ENCODE results near the gene TLE2. TPM values are rescaled to one million over a fixed set of nuclear protein-coding genes. Genes with fewer than 3 reads are reported as not detected.

Gene TLE2
- total RNA-seq, 4 donors from 2014 or later = 81.3 to 114 (median 90.3) TPM

DNA sequence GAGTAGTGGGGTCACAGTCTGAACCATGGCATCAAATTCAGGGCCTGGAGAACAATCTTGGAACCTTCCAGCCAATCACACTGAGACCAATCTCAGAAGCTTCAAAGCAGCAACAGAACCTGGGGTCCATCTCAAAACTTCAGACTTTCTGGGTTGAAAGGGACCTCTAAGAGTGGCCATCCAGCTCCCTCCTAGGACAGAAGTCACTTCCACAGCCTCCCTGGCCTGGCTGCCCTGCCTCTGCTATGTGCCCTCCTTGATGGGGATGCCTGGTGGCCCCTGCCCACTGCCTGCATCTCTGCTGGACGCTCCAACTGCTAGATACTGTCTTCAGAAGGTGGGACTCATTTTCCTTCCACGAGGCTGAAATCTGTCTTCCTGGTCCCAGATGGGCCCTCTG, 1.8 kb downstream of the TLE2 start:
- Histone ChIP-seq H3K4me3 (replicated peaks in 1 of 3) (no peak overlapping the region), H3K27ac (peak overlapping the region in 1 of 3 donors; percentile 78), H3K4me1 (peaks cover 10 to 12% of the 10 kb centered on the region in 2 donors), H3K9me3 (no peaks in the 10 kb centered on the region), H3K27me3 (no peaks in the 10 kb centered on the region), H3K36me3 (no peaks in the 10 kb centered on the region)
- intact Hi-C loops (cut with DNase I) = loop anchor here (5.0 kb wide), 1 partner anchor 40 kb away; no protein-coding TSS in a partner anchor
- TF ChIP-seq POLR2A (IDR thresholded peaks at IDR 0.05) = no peak
- no peak for TF ChIP-seq CTCF (IDR thresholded peaks at IDR 0.05)
- no peak for DNase-seq
- 78 to 89% methylated on average over 1 to 2 of the region's 2 CpGs for WGBS, 2 donors

GRCh38 chr19:3026768-3027167, 2.3 kb downstream of the TLE2 start:
- DNase-seq = no peak
- WGBS, 2 donors = 100% methylated on average over 1 of the region's 1 CpG
- no peak overlapping the region for H3K27ac ChIP-seq
- H3K27me3 ChIP-seq = no peaks in the 10 kb centered on the region
- no peaks in the 10 kb centered on the region for H3K9me3 ChIP-seq
- no peak for TF ChIP-seq POLR2A (IDR thresholded peaks at IDR 0.05)
- no peak for TF ChIP-seq CTCF (IDR thresholded peaks at IDR 0.05)
- no peak overlapping the region for H3K4me3 ChIP-seq (replicated peaks in 1 of 3)
- H3K36me3 ChIP-seq = no peaks in the 10 kb centered on the region
- intact Hi-C loops (cut with DNase I) = loop anchor here (5.0 kb wide), 1 partner anchor 39 kb away; no protein-coding TSS in a partner anchor
- peaks cover 10 to 12% of the 10 kb centered on the region in 2 donors for H3K4me1 ChIP-seq

- intact Hi-C loops (cut with DNase I) = loop anchor here (5.0 kb wide), 1 partner anchor 38 kb away; no protein-coding TSS in a partner anchor
- TF ChIP-seq POLR2A (IDR thresholded peaks at IDR 0.05) (no peak), CTCF (IDR thresholded peaks at IDR 0.05) (no peak)
- no peak overlapping the region for H3K4me3 ChIP-seq (replicated peaks in 1 of 3)
- no peaks in the 10 kb centered on the region for H3K36me3 ChIP-seq
- H3K27ac ChIP-seq = no peak overlapping the region
- no peaks in the 10 kb centered on the region for H3K27me3 ChIP-seq
- 83 to 87% methylated on average over 5 to 9 of the region's 9 CpGs for WGBS, 2 donors
- H3K9me3 ChIP-seq = no peaks in the 10 kb centered on the region
- H3K4me1 ChIP-seq = peaks cover 10 to 12% of the 10 kb centered on the region in 2 donors
- no peak for DNase-seq
These were observed 3.6 kb downstream of the TLE2 start for GRCh38 chr19:3025549-3025886.

- no peak for TF ChIP-seq CTCF (IDR thresholded peaks at IDR 0.05)
- no peak for TF ChIP-seq POLR2A (IDR thresholded peaks at IDR 0.05)
- Histone ChIP-seq H3K27ac (no peak overlapping the region), H3K9me3 (no peaks in the 10 kb centered on the region), H3K4me1 (peaks cover 9 to 10% of the 10 kb centered on the region in 2 donors), H3K4me3 (replicated peaks in 1 of 3) (no peak overlapping the region), H3K36me3 (no peaks in the 10 kb centered on the region), H3K27me3 (no peaks in the 10 kb centered on the region)
- DNase-seq = no peak
- WGBS, 2 donors = 80 to 84% methylated on average over 18 to 30 of the region's 30 CpGs
- intact Hi-C loops (cut with DNase I) = loop anchor here (5.0 kb wide), 1 partner anchor 38 kb away; no protein-coding TSS in a partner anchor
These were observed 4.1 kb downstream of the TLE2 start for GRCh38 chr19:3024870-3025548.

GRCh38 chr19:3024509-3024869, 4.6 kb downstream of the TLE2 start:
- H3K36me3 ChIP-seq = no peaks in the 10 kb centered on the region
- H3K9me3 ChIP-seq = no peaks in the 10 kb centered on the region
- no peak overlapping the region for H3K27ac ChIP-seq
- intact Hi-C loops (cut with DNase I) = no loop called here
- TF ChIP-seq POLR2A (IDR thresholded peaks at IDR 0.05) = no peak
- TF ChIP-seq CTCF (IDR thresholded peaks at IDR 0.05) = no peak
- H3K27me3 ChIP-seq = no peaks in the 10 kb centered on the region
- peaks cover 6 to 7% of the 10 kb centered on the region in 2 donors for H3K4me1 ChIP-seq
- H3K4me3 ChIP-seq (replicated peaks in 1 of 3) = no peak overlapping the region
- WGBS, 2 donors = 75 to 90% methylated on average over 5 of the region's 5 CpGs
- no peak for DNase-seq

All from thyroid gland (tissue), 4 donors.